ENCODE measurements around the gene SHROOM2. TPM values are rescaled to one million over a fixed set of nuclear protein-coding genes. Genes with fewer than 3 reads are reported as not detected.

SHROOM2 gene
- polyA plus RNA-seq, 4 donors = 0.45 to 8.9 (median 0.97) TPM

DNA sequence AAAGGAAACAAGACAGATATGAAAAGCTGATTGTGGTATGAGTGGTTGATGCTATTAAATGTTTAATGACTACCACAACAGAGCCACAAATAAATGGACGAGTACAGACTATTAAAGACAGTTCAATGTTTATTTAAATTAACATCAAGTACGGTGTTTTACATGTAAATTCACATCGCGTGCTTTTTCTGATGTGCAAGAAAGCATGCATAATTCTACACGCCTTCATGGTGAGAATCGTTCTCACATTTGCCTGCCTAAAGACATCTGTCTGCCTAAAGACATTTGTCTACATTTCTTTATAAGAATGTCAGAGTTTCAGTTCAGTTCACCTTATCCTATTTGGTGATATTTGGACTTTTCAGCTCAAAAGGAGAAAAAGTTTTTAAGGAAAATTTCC lies 13.3 kb upstream of the SHROOM2 start:
- no peak for DNase-seq
- H3K27me3 ChIP-seq (ENCODE audit: control insufficient read depth in 3 of 3, insufficient read depth in 3 of 3, low read length in 3 of 3) = no peaks in the 10 kb centered on the region
- H3K4me1 ChIP-seq (ENCODE audit: control insufficient read depth in 3 of 3, insufficient read depth in 2 of 3, low read depth in 1 of 3, low read length in 2 of 3) = peaks cover 0 to 1% (median 0%) of the 10 kb centered on the region in 3 donors
- no peak for FAIRE-seq
- no peaks in the 10 kb centered on the region for H3K9me3 ChIP-seq (ENCODE audit: control insufficient read depth in 2 of 2, insufficient read depth in 1 of 2, low read depth in 1 of 2, low read length in 1 of 2)
- no peaks in the 10 kb centered on the region for H3K36me3 ChIP-seq (ENCODE audit: control insufficient read depth in 3 of 3, insufficient read depth in 2 of 3, low read depth in 1 of 3, low read length in 3 of 3)
- 74 to 90% (median 78%) methylated on average over 6 of the region's 6 CpGs for WGBS, 3 donors
- no peak overlapping the region for H3K4me3 ChIP-seq (ENCODE audit: low read depth in 1 of 3, low read length in 3 of 3)
- H3K27ac ChIP-seq (ENCODE audit: low read depth in 1 of 3, low read length in 2 of 3) = no peak overlapping the region

- Histone ChIP-seq H3K36me3 (ENCODE audit: control insufficient read depth in 3 of 3, insufficient read depth in 2 of 3, low read depth in 1 of 3, low read length in 3 of 3) (peaks cover 0 to 2% (median 0%) of the 10 kb centered on the region in 3 donors), H3K4me3 (ENCODE audit: low read depth in 1 of 3, low read length in 3 of 3) (no peak overlapping the region), H3K4me1 (ENCODE audit: control insufficient read depth in 3 of 3, insufficient read depth in 2 of 3, low read depth in 1 of 3, low read length in 2 of 3) (no peaks in the 10 kb centered on the region), H3K27me3 (ENCODE audit: control insufficient read depth in 3 of 3, insufficient read depth in 3 of 3, low read length in 3 of 3) (no peaks in the 10 kb centered on the region), H3K27ac (ENCODE audit: low read depth in 1 of 3, low read length in 2 of 3) (no peak overlapping the region), H3K9me3 (ENCODE audit: control insufficient read depth in 2 of 2, insufficient read depth in 1 of 2, low read depth in 1 of 2, low read length in 1 of 2) (no peaks in the 10 kb centered on the region)
- DNase-seq (no peak), FAIRE-seq (no peak)
- 66 to 86% (median 67%) methylated on average over 8 of the region's 8 CpGs for WGBS, 3 donors
Measured at GRCh38 chrX:9775930-9776329, 10.3 kb upstream of the SHROOM2 start.

GRCh38 chrX:9781941-9782340 lies 4.3 kb upstream of the SHROOM2 start:
- no peaks in the 10 kb centered on the region for H3K9me3 ChIP-seq (ENCODE audit: control insufficient read depth in 2 of 2, insufficient read depth in 1 of 2, low read depth in 1 of 2, low read length in 1 of 2)

GRCh38 chrX:9784332-9784731 lies 1.9 kb upstream of the SHROOM2 start:
- no peak for FAIRE-seq
- H3K4me3 ChIP-seq (ENCODE audit: low read depth in 1 of 3, low read length in 3 of 3) = no peak overlapping the region
- H3K4me1 ChIP-seq (ENCODE audit: control insufficient read depth in 3 of 3, insufficient read depth in 2 of 3, low read depth in 1 of 3, low read length in 2 of 3) = no peaks in the 10 kb centered on the region
- no peaks in the 10 kb centered on the region for H3K9me3 ChIP-seq (ENCODE audit: control insufficient read depth in 2 of 2, insufficient read depth in 1 of 2, low read depth in 1 of 2, low read length in 1 of 2)
- 91 to 99% (median 97%) methylated on average over 7 to 8 of the region's 8 CpGs for WGBS, 3 donors
- H3K27me3 ChIP-seq (ENCODE audit: control insufficient read depth in 3 of 3, insufficient read depth in 3 of 3, low read length in 3 of 3) = no peaks in the 10 kb centered on the region
- DNase-seq = no peak
- H3K36me3 ChIP-seq (ENCODE audit: control insufficient read depth in 3 of 3, insufficient read depth in 2 of 3, low read depth in 1 of 3, low read length in 3 of 3) = peaks cover 0 to 2% (median 0%) of the 10 kb centered on the region in 3 donors
- no peak overlapping the region for H3K27ac ChIP-seq (ENCODE audit: low read depth in 1 of 3, low read length in 2 of 3)

More at GRCh38 chrX:9781941-9782340, 4.3 kb upstream of the SHROOM2 start:
- Histone ChIP-seq H3K27me3 (ENCODE audit: control insufficient read depth in 3 of 3, insufficient read depth in 3 of 3, low read length in 3 of 3) (no peaks in the 10 kb centered on the region), H3K4me1 (ENCODE audit: control insufficient read depth in 3 of 3, insufficient read depth in 2 of 3, low read depth in 1 of 3, low read length in 2 of 3) (no peaks in the 10 kb centered on the region), H3K4me3 (ENCODE audit: low read depth in 1 of 3, low read length in 3 of 3) (no peak overlapping the region), H3K36me3 (ENCODE audit: control insufficient read depth in 3 of 3, insufficient read depth in 2 of 3, low read depth in 1 of 3, low read length in 3 of 3) (peaks cover 0 to 2% (median 0%) of the 10 kb centered on the region in 3 donors), H3K27ac (ENCODE audit: low read depth in 1 of 3, low read length in 2 of 3) (no peak overlapping the region)
- DNase-seq (no peak), FAIRE-seq (no peak)
- 83 to 86% (median 85%) methylated on average over 7 of the region's 7 CpGs for WGBS, 3 donors

DNA sequence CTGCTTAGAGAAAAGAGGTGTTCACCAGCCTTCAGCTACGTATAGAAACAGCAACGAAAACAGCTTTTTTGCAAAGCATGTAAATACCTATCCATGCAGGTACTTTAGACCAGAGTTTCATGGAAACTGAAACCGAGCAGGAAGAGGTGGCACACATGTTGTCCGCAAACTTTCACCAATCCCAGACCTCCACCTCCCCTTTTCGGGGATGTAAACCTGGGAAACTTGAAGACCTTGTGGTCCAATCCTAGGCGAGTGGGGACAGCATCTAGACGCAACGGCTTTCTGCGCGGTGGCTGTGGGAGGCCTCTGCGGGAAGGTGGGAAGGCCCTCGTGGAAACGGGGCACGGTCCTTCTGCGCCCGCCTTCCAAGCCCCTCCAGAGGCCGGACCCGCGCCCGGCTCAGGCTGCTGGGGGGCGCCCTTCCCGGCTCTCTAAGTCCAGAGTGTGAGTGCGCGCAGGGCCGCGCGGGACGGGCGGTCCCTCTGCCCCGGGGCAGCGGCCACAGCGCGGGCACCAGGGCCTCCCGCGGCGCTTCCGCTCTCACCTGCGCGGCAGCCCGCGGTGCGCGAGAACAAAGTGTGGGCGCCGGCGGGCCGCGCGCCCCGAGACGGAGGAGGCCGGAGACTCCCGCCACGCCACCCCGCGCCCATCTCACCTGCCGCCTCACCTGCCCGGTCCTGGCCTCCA lies 830 bp upstream of the SHROOM2 start:
- no peaks in the 10 kb centered on the region for H3K27me3 ChIP-seq (ENCODE audit: control insufficient read depth in 3 of 3, insufficient read depth in 3 of 3, low read length in 3 of 3)
- no peaks in the 10 kb centered on the region for H3K36me3 ChIP-seq (ENCODE audit: control insufficient read depth in 3 of 3, insufficient read depth in 2 of 3, low read depth in 1 of 3, low read length in 3 of 3)
- no peaks in the 10 kb centered on the region for H3K4me1 ChIP-seq (ENCODE audit: control insufficient read depth in 3 of 3, insufficient read depth in 2 of 3, low read depth in 1 of 3, low read length in 2 of 3)
- FAIRE-seq (no peak), DNase-seq (peak; percentile 10 to 65)
- WGBS, 3 donors = 9 to 21% (median 9%) methylated on average over 16 to 58 of the region's 58 CpGs
- H3K9me3 ChIP-seq (ENCODE audit: control insufficient read depth in 2 of 2, insufficient read depth in 1 of 2, low read depth in 1 of 2, low read length in 1 of 2) = no peaks in the 10 kb centered on the region
- peak overlapping the region in 2 of 3 donors; percentile 48 to 67 for H3K4me3 ChIP-seq (ENCODE audit: low read depth in 1 of 3, low read length in 3 of 3)
- peak overlapping the region in 1 of 3 donors; percentile 61 for H3K27ac ChIP-seq (ENCODE audit: low read depth in 1 of 3, low read length in 2 of 3)

DNA sequence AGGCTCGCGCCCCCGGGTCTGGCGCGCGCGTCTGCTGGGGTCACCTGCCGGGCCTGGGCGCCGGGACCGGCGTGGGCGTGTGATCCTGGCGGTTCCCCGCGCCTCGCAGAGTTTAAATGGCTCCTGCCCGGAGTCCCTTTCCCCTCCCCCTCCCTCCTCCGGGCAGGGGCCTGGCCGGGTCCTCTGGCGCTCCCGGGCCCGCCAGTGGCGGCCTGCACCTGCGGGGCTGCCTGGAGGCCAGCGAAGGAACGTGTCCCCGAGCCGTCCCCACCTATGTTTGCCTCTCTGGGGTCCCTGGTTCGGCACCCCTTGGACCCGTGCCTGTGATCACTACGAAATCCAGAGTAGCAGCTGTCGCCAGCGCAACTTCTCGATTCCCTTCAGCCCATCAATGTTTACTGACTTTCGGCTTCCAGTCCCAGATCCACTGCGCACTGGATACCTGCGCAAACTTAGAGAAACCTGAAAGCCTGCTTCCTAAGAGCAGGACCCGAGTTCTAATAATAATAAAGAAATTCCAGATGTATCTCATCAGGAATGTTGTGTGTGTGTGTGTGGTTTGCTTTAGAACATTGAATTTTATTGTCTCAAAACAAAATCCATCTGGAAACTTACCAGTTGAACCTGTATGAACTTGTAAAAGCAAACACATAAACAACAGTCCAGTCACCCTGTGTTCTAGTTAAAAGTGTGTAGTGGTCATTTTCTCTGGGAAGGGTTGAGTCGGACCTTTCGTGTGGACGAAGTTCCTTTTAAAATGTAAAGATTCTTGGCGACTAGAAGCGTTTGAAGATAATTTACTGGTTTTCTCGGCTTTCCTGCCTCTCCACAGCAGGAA lies 788 bp downstream of the SHROOM2 start:
- no peak for FAIRE-seq
- 3 to 17% (median 3%) methylated on average over 30 to 45 of the region's 45 CpGs for WGBS, 3 donors
- DNase-seq = peak; percentile 2 to 62
- no peaks in the 10 kb centered on the region for H3K9me3 ChIP-seq (ENCODE audit: control insufficient read depth in 2 of 2, insufficient read depth in 1 of 2, low read depth in 1 of 2, low read length in 1 of 2)
- no peaks in the 10 kb centered on the region for H3K36me3 ChIP-seq (ENCODE audit: control insufficient read depth in 3 of 3, insufficient read depth in 2 of 3, low read depth in 1 of 3, low read length in 3 of 3)
- peak overlapping the region; percentile 15 to 67 (median 57) for H3K4me3 ChIP-seq (ENCODE audit: low read depth in 1 of 3, low read length in 3 of 3)
- peak overlapping the region in 1 of 3 donors; percentile 69 for H3K27ac ChIP-seq (ENCODE audit: low read depth in 1 of 3, low read length in 2 of 3)
- no peaks in the 10 kb centered on the region for H3K27me3 ChIP-seq (ENCODE audit: control insufficient read depth in 3 of 3, insufficient read depth in 3 of 3, low read length in 3 of 3)
- H3K4me1 ChIP-seq (ENCODE audit: control insufficient read depth in 3 of 3, insufficient read depth in 2 of 3, low read depth in 1 of 3, low read length in 2 of 3) = no peaks in the 10 kb centered on the region

GRCh38 chrX:9788911-9789310 lies 2.7 kb downstream of the SHROOM2 start:
- Histone ChIP-seq H3K27me3 (ENCODE audit: control insufficient read depth in 3 of 3, insufficient read depth in 3 of 3, low read length in 3 of 3) (no peaks in the 10 kb centered on the region), H3K9me3 (ENCODE audit: control insufficient read depth in 2 of 2, insufficient read depth in 1 of 2, low read depth in 1 of 2, low read length in 1 of 2) (no peaks in the 10 kb centered on the region), H3K27ac (ENCODE audit: low read depth in 1 of 3, low read length in 2 of 3) (no peak overlapping the region), H3K36me3 (ENCODE audit: control insufficient read depth in 3 of 3, insufficient read depth in 2 of 3, low read depth in 1 of 3, low read length in 3 of 3) (no peaks in the 10 kb centered on the region), H3K4me3 (ENCODE audit: low read depth in 1 of 3, low read length in 3 of 3) (no peak overlapping the region), H3K4me1 (ENCODE audit: control insufficient read depth in 3 of 3, insufficient read depth in 2 of 3, low read depth in 1 of 3, low read length in 2 of 3) (peaks cover 0 to under 1% (median 0%) of the 10 kb centered on the region in 3 donors)
- FAIRE-seq (no peak), DNase-seq (peak in 1 of 2 donors; percentile 18)
- 5 to 15% (median 7%) methylated on average over 2 of the region's 2 CpGs for WGBS, 3 donors

DNA sequence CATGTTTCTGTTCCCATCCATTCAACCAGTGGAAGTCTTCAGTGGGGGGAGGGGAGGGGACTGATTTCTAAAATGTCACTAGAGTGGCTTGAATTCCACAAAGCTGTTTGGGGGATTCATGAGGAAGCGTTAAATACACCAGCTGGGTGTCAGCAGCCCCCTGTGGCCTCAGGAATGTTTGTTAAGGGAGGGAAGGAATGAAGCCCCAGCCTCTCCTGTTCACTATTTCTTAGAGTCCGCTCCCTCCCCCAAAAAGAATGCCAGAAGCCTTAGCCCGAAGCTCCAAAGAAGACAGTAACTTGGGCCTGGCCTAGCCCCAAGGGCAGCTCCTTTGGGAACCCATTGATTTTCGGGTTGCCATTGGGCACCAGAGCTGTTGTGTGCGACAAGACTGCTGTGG lies 3.3 kb downstream of the SHROOM2 start:
- Histone ChIP-seq H3K4me1 (ENCODE audit: control insufficient read depth in 3 of 3, insufficient read depth in 2 of 3, low read depth in 1 of 3, low read length in 2 of 3) (peaks cover 0 to 3% (median 0%) of the 10 kb centered on the region in 3 donors), H3K4me3 (ENCODE audit: low read depth in 1 of 3, low read length in 3 of 3) (no peak overlapping the region), H3K36me3 (ENCODE audit: control insufficient read depth in 3 of 3, insufficient read depth in 2 of 3, low read depth in 1 of 3, low read length in 3 of 3) (no peaks in the 10 kb centered on the region), H3K9me3 (ENCODE audit: control insufficient read depth in 2 of 2, insufficient read depth in 1 of 2, low read depth in 1 of 2, low read length in 1 of 2) (no peaks in the 10 kb centered on the region), H3K27ac (ENCODE audit: low read depth in 1 of 3, low read length in 2 of 3) (no peak overlapping the region), H3K27me3 (ENCODE audit: control insufficient read depth in 3 of 3, insufficient read depth in 3 of 3, low read length in 3 of 3) (no peaks in the 10 kb centered on the region)
- no peak for FAIRE-seq
- WGBS, 3 donors = 66 to 83% (median 77%) methylated on average over 5 of the region's 5 CpGs
- DNase-seq = no peak

All from small intestine (tissue), 7 donors.